ENCODE measurements around the gene FPGS.
"Not testable (repeated sequence)": the region's sequence is repeated elsewhere in the genome, so short reads cannot be mapped to it uniquely, and the experiment has no call there.

Gene FPGS

GRCh38 chr9:127828262-127829031 lies 25.8 kb downstream of the FPGS start:
- no peak overlapping the region for H3K27ac ChIP-seq

DNA sequence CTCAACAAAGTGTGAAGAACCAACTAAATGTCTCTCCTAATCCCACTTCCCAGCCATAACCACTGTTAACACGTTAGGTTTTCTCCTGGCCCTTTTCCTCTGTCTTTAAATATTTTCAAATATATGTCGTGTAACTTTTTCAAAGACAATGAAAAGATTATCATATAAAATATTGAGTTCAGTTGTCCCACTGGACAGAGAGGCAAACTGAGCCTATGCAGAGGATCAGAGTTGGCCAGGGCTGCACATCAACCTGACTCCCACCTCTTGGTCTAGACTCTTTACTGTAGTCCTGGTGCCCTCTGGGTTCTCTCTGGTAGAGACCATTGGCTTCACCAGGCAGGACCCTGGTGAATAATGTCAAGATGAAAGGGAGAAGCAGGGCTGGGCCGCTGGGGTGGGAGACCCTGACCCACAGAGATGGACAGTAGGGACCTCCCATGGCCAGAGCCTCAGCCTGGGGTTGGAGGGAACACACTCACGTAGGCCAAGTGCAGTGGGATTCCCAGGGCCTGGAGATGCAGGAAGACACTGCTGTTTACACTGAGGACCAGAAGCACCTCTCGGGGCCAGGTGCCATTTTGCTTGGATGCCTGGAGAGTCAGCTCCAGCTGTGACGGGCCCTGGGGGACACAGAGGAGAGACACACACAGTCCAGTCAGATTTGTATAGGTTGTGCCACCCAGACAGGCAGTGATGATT lies 26.7 kb downstream of the FPGS start:
- TF ChIP-seq, protein P1, sequence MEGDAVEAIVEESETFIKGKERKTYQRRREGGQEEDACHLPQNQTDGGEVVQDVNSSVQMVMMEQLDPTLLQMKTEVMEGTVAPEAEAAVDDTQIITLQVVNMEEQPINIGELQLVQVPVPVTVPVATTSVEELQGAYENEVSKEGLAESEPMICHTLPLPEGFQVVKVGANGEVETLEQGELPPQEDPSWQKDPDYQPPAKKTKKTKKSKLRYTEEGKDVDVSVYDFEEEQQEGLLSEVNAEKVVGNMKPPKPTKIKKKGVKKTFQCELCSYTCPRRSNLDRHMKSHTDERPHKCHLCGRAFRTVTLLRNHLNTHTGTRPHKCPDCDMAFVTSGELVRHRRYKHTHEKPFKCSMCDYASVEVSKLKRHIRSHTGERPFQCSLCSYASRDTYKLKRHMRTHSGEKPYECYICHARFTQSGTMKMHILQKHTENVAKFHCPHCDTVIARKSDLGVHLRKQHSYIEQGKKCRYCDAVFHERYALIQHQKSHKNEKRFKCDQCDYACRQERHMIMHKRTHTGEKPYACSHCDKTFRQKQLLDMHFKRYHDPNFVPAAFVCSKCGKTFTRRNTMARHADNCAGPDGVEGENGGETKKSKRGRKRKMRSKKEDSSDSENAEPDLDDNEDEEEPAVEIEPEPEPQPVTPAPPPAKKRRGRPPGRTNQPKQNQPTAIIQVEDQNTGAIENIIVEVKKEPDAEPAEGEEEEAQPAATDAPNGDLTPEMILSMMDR (conservative IDR thresholded peaks at IDR 0.05): no peak
- TF ChIP-seq ZFX (IDR thresholded peaks at IDR 0.05): no peak
- H3K27ac ChIP-seq: no peak overlapping the region

More at GRCh38 chr9:127828262-127829031, 25.8 kb downstream of the FPGS start:
- TF ChIP-seq, protein P1 (conservative IDR thresholded peaks at IDR 0.05): no peak
- no peak for TF ChIP-seq ZFX (IDR thresholded peaks at IDR 0.05)

- H3K27ac ChIP-seq: no peak overlapping the region
- TF ChIP-seq, protein P1 (conservative IDR thresholded peaks at IDR 0.05): no peak
- no peak for TF ChIP-seq ZFX (IDR thresholded peaks at IDR 0.05)
Observed at GRCh38 chr9:127832248-127832647, 29.6 kb downstream of the FPGS start.

GRCh38 chr9:127833555-127833954 lies 30.9 kb downstream of the FPGS start:
- TF ChIP-seq ZFX (IDR thresholded peaks at IDR 0.05): no peak
- TF ChIP-seq, protein P1 (conservative IDR thresholded peaks at IDR 0.05): no peak
- no peak overlapping the region for H3K27ac ChIP-seq

DNA sequence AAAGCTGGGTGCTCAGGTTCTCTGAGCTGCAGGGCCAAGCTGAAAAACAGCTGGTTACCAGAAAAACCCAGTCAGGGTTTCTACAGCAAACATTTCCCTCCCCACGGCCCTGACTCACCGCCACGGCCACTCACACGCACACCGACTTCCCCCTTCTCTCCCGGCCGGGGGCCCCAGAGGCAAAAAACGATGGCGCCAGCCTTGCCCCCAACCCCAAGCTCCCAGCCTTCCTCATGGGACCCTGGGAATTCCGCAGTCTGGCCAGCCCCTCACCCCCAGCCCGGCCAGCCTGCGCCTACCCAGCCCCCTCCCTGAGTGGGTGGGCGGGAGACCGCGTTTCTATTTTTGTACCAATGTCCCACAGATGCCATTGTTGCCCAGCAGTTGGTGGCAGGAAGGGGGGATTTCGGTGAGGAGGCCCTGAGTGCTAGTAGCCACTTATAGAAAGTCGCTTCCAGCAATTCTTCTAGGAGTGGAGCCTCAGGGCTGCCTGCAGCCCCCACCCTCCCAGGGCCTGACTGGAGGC lies 33.4 kb downstream of the FPGS start:
- H3K27ac ChIP-seq: no peak overlapping the region

DNA sequence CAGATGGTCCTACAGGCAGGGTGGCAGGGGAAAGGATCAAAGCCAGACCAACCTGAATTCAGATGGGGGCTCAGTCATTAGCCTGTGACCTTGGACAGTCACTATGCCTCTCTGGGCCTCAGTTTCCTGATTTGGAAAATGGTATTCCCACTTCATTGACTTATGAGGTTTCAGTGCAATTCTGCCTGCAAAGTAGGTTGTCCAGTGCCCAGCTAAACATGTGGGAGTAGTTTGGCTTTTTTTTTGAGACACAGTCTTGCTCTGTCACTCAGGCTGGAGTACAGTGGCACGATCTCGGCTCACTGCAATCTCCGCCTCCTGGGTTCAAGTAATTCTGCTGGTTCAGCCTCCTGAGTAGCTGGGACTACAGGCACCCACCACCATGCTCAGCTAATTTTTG lies 33.9 kb downstream of the FPGS start:
- not testable (repeated sequence) for H3K27ac ChIP-seq

More for the DNA sequence above, 33.4 kb downstream of the FPGS start:
- TF ChIP-seq, protein P1 (conservative IDR thresholded peaks at IDR 0.05): no peak
- no peak for TF ChIP-seq ZFX (IDR thresholded peaks at IDR 0.05)

DNA sequence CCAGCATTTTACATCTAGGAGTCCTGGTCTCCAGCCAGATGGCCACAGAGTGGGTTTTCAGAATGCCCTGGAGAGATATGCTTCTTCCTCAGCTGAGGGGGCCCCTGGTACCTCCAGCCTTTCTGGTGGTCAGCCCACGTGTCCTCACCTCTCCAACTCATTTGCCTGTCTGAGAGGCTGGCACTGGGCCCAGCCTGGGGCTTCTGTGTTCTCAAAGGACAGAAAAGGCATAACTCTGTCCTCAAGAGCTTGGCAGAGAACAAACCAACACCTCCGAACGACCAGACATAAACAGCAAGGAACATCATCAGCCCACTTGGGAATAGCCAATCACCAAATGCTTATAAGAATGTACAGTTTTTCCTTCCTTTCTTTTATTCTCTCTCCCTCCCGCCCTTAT lies 34.7 kb downstream of the FPGS start:
- H3K27ac ChIP-seq: no peak overlapping the region
- TF ChIP-seq ZFX (IDR thresholded peaks at IDR 0.05): no peak
- TF ChIP-seq, protein P1 (conservative IDR thresholded peaks at IDR 0.05): no peak

Measured in C4-2B (cell line).